ENCODE measurements around the gene CREB5.

The CREB5 gene

GRCh38 chr7:28855538-28856217 is 443.4 kb downstream of the CREB5 start:
- DNase-seq (ENCODE audit: low spot score): no peak

GRCh38 chr7:28856656-28857055 is 444.3 kb downstream of the CREB5 start:
- no peak for DNase-seq (ENCODE audit: low spot score)

GRCh38 chr7:28858206-28858605 is 445.9 kb downstream of the CREB5 start:
- DNase-seq (ENCODE audit: low spot score): no peak

GRCh38 chr7:28858895-28859294 is 446.6 kb downstream of the CREB5 start:
- no peak for DNase-seq (ENCODE audit: low spot score)

DNA sequence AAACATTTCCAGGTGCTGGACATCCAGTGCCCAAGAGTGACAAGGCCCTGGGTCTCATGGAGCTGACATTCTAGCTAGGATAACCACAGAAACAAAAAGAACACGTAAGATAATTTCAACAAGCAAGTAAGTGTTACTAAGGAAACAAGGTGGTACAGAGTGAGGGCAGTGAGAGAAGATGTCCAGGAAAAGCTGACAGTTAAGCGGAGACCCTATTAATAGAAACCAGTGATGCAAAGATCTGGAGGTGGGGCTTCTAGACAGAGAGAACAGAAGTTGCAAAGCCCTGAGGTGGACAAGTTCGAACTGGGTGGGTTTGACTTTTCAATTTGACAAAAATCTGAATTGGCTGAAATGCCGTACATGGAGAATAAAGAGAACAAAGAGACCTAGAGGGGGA is 449.5 kb downstream of the CREB5 start:
- DNase-seq (ENCODE audit: low spot score): no peak

- no peak for DNase-seq (ENCODE audit: low spot score)
Measured at GRCh38 chr7:28862595-28863272, 450.4 kb downstream of the CREB5 start.

GRCh38 chr7:28865601-28866144 is 453.4 kb downstream of the CREB5 start:
- no peak for DNase-seq (ENCODE audit: low spot score)

DNA sequence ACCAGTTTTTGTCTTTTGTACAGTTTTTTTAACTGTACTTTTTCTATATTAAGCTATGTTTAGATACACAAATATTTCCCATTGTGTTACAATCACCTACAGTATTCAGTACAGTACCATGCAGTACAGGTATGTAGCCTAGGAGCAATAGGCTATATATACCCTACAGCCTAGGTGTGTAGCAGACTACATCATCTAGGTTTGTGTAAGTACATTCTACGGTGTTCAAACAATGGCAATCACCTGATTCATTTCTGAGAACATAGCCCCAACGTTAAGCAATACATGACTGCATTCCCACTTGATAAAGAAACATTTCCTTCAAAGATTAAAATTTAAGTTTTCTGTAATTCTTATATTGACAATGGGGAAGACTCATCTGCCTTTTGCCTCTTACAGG is 456.4 kb downstream of the CREB5 start:
- DNase-seq (ENCODE audit: low spot score): no peak

GRCh38 chr7:28871077-28871476 is 458.8 kb downstream of the CREB5 start:
- no peak for DNase-seq (ENCODE audit: low spot score)

GRCh38 chr7:28871631-28872030 is 459.3 kb downstream of the CREB5 start:
- no peak for DNase-seq (ENCODE audit: low spot score)

GRCh38 chr7:28872226-28872625 is 459.9 kb downstream of the CREB5 start:
- no peak for DNase-seq (ENCODE audit: low spot score)

- DNase-seq (ENCODE audit: low spot score): no peak
Measured at GRCh38 chr7:28873365-28873764, 461.0 kb downstream of the CREB5 start.

- no peak for DNase-seq (ENCODE audit: low spot score)
Measured at GRCh38 chr7:28874001-28874400, 461.7 kb downstream of the CREB5 start.

All from HuH-7 (cell line).